ENCODE data around the gene PTPRU.
"Not testable (repeated sequence)": the region's sequence is repeated elsewhere in the genome, so short reads cannot be mapped to it uniquely, and the experiment has no call there.

The PTPRU gene

DNA sequence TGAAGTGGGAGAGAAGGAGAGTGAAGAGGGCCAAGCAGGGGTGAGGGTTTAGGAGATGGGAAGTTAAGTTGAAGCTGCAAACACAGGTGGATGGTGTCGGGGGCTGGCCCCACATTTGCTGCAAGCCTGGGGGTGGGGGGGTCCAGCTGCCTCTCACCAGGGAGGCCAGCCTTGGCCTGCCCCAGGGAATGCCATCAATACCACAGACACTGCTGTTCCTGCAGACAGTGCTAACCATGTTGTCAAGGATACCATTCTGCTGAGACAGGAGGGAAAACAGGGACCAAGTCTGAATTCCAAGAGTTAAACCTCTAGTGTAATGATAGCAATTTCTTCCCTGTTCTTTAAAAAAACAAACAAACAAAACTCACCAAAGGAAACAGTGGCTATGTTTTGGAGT is 13.6 kb upstream of the PTPRU start:
- no peak for DNase-seq

DNA sequence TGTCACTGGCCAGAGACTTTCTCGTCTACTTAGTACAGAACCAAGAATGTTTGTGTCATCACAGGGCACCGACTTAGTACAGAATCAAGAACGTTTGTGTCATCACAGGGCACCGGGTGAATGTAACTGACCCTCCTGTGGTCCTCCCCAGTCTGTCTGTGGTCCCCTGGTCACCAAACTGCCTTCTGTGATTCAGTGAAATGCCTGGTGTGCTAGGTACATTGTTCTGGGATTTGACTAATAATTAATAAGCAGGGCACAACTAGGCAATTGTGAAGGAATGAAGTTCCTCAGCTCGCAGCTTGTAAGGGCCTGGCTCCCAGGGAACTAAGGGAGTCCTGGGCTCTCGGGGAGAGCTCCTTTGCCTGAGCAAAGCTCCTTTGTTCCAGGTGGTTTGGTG is 12.8 kb upstream of the PTPRU start:
- no peak for DNase-seq

DNA sequence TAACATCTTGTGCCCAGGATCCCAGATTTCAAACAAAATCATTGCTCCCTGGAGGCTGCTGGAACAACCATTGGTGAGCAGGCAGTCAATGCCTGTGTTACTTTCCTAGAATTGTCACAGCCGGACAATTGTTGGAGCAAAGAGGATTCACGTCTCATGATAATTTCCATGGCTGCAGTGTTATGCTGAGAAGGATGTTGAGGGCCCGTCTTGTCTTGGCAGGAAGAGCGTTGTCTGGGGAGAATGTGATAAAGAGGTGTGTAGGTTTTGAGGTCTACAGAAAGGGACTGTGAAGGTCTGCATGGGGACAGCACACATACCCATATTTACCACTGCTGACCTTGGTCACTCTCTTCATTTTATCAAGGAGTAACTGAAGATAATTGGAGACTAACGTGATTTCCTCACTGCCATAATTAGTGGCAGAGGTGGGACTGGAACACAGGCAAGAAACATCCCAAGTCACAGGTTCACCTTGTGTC is 11.9 kb upstream of the PTPRU start:
- no peak for DNase-seq

DNA sequence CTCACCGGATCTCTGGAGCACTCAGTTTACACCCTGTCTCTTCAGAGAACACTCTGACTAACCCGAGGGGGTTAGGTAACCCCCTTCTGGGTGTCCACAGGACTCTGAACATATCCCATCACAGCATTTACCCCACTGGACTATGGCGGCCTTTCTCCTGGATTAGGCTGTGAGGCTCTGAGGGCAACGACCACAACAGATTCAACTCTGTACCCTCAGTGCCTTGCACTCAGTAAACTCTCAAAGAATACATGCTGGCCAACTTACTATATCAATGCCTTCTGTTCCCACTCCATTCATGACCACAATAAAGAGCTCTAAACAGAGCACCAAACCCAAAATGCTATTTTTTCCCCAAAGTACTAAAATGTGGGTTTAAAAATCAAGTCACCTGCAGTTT is 11.0 kb upstream of the PTPRU start:
- no peak for DNase-seq

DNA sequence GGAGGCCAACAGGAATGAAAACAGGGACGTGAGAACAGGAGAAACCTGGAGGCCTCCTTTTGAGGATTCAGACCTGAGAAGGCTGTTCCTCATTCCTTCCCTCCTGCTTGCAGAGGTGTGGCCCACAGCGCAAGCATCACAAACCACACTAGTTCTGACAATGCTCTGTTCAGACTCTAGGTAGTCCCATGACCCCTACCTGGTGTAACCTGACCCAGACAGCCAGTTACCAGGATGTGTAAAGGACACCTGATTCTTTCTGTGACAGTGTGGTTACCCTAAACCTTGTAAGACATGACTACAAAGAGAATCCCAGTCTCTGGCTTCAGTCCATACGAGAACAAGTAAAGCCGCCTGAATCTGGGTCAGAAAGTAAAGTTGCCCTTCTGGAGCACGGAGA is 8.8 kb upstream of the PTPRU start:
- no peak for DNase-seq

DNA sequence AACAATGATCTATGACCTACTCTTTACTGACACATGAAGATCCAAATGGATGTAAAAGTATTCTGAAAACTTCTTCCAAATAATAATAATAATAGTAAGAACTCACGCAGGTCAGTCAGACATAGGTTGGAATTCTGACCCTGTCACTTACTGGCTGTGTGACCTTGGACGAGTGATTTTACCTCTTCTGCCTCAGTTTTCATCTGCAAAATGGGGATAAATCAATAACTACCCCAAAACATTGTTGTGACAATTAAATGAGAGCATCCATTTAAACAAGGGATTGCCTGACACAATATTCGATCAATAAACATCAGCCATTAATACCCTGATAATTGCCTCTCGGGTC is 6.1 kb upstream of the PTPRU start:
- DNase-seq = no peak

DNA sequence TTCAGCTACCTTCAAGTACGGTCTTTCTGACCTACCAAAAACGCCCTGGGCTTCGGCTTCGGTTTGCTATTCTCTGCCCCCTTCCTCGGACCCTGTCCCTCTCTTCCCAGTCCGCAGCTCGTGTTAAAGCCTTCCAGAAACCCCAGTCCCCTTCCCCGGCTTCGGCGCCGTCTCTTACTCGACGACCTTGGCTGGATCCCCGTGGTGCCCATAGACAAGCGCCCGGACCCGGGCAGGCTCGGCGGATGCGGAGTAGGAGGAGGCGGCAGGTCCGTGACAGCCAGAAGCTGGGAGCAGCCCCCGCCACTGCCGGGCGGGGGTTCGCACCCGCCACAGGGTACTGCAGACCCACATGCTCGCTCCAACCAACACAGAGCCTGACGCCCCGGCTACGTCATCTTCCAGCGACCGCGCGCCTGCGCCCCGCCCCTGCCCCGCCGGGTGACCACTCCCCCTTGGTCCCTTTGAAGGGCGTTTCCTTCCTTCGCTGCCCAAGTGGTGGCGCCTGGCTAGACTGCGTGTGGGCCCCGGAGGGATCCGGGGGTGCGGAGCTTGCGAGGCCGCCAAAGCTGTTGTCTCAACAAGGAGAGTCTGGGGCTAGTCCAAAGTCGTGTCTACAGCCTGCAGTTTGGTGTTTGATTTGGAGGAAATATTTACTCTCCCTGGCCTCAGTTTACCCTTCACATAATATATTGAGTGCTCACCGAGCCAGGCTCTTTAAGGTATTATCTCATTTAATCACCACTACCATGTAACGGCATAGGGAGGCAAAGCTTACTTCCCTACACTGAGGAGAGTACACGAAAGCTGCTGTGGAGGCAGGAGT is 5.6 kb upstream of the PTPRU start, which contains the start of gene MECR:
Gene MECR (minus strand): TSS at position 382 of the 826 bp plus-strand sequence. CDS start 28 bp downstream, at position 354.
- DNase-seq = peak; percentile 96

DNA sequence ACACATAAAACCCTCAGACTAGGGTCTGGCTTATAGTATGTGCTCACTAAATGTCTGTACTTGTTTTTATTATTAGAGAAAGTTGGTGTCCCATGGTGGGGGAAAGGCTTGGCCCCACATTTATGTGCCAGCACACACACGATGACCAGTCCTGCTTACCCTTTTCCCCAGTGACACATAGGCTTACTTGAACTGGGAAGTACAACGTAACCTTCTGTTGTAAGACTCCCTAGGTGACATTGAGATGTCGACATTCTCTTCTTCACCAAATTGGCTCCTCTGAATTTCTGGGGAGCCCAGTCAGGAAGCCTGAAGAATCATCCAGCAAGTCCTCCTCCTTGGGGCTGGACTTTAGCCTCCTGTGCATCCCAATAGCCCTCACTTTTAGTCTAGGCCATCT is 3.9 kb upstream of the PTPRU start:
- no peak for DNase-seq

DNA sequence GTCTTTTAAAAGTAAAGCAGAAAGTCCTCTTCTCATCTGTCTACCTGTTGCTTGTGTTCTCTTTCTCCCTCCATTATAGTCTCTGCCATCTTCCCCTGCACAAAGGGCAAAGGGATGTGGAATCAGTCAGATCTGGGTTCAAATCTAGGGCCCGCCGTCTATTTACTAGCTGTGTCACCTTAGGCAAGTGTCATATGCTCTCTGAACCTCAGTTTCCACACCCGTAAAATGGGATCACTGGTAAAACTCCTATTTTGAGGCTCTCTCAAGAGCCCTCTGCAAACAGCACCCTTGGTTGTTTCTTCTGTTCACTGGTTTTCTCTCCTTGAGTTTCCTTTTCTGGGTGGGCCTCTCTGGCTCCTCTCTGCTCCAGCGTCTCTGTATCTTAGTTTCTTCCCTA is 2.6 kb upstream of the PTPRU start:
- no peak for DNase-seq

DNA sequence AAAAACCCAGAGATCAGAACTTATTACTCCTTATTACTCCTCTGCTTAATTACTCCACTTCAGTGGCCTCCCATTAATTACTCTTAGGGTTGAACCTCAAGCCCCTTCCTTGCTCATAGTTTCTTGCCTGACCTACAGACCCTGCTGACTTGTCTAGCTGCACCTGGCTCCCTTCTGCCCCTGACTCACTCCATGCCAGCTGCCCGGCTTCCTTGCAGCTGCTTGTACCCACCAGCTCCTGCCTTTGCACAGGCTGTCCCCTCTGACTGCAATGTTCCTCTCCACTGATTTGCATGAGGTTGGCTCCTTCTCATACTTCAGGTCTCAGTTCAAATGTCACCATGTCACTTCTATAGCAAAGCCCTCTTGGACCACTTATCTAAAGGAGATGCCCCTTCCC is 1.9 kb upstream of the PTPRU start:
- DNase-seq = no peak

DNA sequence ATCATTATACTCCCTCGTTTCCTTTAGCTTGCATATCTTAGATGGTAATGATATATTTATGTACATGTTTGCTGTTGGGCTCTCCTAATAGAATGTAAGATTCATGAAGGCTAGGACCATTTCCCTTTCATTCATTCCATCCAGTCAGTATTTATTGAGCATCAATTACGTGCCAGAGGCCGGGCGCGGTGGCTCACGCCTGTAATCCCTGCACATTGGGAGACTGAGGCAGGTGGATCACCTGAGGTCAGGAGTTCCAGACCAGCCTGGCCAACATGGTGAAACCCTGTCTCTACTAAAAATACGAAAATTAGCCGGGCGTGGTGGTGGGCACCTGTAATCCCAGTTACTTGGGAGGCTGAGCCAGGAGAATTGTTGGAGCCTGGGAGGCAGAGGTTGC is 1.4 kb upstream of the PTPRU start:
- DNase-seq = not testable (repeated sequence)

DNA sequence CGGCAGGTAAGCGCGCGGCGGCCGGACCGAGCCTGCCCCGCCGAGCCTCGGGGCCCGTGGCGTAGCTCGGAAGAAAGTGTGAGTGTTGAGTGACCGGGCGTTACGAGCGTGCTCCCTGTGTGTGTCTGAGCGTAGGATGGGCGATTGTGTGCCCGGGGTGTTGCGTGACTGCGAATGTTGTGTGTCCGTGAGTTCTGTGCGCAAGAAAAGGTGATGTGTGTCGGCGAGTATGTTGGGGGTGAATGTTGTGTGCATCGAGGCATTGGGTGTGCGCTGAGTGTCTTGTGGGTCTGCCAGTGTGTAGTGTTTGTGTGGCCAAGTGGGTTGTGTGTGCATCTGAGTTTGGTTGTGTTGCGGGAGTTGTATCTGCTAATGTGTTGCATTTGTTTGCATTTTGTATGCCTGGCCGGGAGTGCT is 398 bp downstream of the PTPRU start:
- no peak for DNase-seq

DNA sequence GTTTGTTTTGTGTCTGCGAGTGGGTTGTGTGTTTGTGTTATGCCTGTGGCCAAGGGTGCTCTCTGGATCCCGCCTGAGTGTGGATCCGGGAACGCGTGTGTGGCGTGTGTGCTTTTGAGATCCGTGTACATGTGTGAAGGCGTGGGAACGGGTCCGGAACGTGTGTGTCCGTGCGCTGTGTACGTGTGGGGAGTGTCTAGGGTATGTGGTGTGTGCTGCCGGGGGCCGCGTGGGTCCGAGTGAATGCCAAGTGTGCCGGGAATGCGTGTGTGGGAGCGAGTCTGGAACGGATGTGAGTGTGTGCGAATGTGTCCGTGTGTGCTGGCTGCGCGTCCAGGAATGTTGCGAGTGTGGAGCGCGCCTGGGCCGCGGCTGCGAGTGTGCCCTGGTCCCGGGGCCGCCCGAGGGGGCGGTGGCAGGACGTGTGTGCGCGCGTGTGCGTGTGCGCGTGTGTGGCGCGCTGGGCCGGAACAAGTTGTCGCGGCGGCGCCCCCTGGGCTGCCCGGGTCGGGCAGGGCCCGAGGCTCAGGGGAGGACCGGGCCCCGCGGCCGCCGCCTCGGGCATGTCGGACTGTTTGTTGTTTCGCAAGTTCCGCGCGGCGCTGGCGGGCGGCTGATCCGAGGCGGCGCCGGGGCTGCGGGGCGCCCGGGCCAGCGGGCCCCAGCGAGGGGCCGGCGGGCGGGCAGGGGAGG is 953 bp downstream of the PTPRU start:
- no peak for DNase-seq

DNA sequence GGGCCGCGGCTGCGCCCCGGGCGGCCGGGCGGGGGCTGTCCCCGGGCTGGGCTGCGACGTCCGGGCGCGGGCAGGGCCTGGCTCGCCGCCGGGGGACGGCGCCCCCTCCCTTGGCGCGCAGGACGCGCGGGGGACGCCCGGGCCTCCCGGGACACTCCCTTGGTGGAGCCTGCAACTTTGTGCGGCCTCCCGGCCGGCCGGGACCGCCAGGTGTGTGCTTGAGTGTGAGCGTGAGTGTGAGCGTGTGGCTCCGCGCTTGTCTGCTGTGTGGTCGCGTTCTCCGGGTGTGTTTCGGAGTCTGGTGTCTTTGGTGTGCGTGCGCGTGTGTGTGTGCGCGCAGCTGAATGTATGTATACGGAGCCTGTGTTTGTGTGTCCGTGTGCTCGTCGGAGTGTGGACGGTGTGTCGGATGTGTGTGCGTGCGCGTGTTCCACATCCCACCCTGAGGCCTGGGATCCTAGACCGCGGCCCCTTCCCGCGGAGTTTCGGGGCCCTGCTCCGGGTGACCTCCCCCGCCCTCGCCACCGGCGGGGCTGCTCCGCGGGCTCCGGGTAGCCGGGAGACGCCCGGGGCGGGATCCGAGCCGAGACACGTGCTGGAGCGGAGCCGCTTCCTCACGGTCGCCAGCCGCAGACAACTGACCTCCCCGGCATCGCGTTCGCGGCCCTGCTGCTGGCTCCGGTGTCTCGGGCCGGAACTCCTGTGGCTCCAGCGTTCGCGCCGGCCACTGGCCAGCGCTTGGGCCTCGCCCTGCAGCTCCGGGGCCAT is 1.7 kb downstream of the PTPRU start:
- no peak for DNase-seq

DNA sequence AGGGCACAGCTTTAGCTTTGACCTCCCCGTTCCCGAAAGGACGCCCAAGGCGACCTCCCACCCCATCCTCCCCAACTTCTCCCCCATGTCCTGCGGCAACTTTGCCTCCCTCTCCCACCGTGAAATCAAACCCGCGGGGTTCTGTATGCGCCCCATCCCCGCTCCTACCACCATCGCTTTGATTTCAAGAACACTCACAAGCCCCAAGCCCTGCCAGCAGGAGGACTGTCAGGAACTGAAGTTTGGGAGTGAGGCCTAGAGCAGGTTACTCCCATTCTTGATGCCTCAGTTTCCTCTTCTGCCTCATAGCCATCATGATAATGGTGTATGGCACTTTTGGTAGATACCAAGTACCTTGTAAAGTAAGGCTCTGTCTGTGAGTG is 2.3 kb downstream of the PTPRU start:
- no peak for DNase-seq

DNA sequence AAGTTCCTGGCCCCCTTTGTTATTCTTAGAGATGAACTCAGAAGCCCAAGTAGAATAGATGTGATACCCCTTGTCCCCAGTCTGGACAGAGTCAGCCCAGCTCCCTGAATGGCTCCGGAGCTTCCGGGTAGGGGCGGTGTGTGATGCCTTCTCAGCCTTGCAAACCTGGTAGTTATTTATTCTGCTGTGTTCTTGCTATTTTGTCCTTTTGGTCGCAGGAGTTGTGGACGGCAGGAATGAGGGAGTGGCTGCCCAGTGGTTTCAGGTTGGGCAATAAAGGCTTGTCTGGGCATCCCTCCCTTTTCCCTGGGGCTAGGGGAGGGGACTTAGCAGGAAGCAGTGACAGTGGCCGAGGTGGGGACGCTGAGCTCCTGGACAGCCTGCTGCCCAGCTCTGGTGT is 2.8 kb downstream of the PTPRU start:
- DNase-seq = no peak

DNA sequence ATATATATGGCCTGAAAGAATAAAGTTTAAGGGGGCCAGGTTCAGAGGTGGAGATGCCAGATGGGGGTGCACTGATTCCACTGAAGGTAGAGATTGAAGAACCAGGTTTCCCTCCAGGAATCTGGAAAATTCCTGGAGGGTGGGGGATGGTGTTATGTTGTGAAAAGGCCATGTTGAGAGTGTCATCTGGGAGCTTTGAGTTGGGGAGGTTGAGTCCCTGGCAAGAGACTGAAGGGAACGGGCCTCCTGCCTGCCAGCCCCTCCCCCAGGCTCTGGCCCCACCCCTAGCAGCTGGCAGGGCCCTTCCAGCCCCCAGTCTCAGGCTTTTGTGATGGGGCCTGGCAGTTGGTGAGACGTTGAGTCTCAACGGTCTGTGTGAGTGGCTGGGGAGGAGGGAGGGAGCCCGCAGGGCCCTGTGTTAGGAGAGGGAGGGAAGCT is 4.1 kb downstream of the PTPRU start:
- DNase-seq = no peak

DNA sequence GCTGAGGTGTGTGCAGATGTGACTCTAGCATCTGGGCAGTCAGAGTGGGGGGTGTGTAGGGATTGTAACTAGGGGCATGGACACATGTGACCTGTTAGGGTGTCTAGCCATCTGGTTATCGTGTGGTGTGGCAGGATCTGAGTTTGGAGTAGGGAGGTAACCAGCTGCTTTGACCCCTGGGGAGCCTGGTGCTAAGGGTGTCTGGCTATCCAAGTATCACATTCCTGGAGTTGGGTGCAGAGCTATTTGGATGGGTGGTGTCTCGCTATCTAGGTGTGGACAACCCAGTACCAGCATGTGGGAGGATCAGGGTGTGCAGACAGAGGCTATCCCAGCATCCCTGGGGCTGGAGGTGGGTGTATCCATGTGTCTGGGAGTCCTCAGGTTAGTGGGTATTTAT is 4.7 kb downstream of the PTPRU start:
- DNase-seq = no peak

DNA sequence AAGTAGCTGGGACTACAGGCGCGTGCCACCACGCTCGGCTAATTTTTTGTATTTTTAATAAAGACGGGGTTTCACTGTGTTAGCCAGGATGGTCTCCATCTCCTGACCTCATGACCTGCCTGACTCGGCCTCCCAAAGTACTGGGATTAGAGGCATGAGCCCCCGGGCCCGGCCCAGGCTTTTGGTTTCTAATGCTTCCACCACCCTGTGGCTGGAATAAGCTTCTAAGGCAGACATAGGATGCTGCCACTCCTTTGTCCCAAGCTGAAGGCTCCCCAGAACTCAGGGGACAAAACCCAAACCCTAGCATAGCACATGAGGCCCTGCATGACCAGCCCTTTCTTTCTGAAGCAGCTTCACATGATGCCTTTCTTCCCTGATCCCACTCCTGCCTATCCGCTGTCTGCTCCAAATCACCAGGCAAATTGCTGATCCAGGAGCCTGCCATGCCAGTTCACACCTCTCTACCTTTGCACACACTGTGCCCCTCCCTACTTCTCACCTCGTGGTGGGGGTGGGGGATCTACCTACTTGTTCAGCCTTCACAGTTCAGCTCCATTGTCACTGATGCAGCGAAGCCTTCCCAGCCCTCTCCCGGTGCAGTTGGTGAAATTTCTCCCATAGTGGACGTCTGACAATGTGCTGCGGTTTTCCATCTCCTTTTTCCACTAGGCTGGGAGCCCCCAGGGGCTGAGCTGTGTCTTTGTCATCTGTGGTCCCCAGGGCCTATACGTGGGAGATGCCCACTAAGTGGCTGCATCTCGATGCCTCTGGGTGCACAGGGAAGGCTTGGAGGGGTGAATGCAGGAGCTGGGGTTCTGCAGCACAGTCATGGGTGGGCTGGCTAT is 6.9 kb downstream of the PTPRU start:
- no peak for DNase-seq

DNA sequence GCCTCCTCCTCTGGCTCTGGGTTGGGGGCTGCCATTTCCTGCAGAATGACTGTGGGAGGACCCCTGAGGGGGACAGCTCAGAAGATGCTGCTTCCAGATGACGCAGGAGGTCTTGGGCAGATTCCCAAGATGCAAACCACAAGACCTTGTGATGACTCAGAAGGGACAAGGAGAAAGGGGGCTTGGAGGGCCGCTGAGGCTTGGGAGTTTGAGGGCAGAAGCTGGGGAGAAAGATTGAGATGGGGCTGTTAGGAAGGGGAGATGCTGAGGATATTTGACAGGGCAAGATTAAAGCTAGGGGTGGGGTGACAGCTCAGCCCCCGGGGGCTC is 7.5 kb downstream of the PTPRU start:
- no peak for DNase-seq

DNA sequence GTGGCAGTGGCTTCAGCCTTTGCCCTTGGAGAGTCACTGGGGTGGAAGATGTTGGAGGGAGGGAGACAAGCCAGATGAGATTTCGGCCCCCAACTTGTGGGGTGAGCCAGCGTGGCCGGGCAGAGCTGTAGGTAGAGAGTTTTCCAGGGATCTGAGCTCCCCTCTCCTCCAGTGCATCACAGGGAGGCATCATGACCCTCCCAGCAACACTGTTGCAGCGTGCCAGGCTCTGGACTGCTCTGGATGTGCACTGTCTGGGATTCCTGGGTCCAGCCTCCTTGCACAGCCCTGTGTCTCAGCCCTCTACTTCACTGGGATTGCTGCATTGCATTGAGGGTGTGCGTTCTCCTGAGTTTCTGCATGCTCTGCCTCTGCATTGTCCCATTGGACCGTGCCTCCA is 8.9 kb downstream of the PTPRU start:
- no peak for DNase-seq

DNA sequence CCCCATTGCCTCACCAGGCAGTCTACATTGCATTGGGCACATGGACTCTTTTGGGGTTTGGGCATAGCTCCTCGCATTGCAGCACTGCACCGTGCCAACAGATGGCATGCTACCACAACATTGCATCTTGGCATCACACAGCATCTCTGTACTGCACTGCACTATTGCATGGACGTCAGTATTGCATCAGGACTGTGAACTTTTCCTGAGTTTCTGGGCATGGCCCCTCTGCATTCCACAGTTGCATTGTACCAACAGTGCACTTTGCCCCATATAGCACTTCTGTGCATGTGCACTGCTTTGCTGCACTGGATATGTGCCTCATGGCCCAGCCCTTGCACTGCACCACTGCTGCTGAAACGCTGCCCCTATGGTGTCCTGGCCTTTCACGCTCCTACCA is 9.6 kb downstream of the PTPRU start:
- DNase-seq = no peak

DNA sequence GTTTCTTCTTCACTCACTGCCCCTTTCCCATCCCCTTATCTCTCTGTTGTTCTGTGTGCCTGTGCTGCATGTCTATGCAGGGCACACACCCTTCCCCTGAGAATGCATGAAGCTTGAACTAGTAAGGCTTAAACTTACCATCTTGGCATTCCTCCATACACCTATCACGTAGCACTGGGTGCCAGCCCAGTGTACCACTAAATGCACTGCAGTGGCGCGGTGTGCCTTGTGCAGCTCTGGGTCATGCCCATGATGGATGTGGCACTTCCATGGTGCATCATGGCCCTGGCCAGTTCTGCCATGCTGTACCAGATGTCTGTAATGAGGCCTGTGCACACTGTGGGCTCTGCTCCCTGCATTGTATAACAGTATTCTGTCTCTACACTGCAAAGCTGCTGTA is 10.7 kb downstream of the PTPRU start:
- no peak for DNase-seq

Measured in activated T-cell treated with anti-CD3 and anti-CD28 coated beads for 4 hours (primary cell).